GM18873 (cell line): Measurements from ENCODE around the gene SLC8A1.

Source experiments
- ATAC-seq: cut with Tn5 transposase; IDR thresholded peaks from one replicate; pipeline ENCODE4 v1.9.1; 2021; ENCODE audit warnings: mild to moderate bottlenecking, moderate library complexity, moderate number of reproducible peaks; ENCODE audit not compliant: unreplicated experiment, low FRiP score

The SLC8A1 gene

DNA sequence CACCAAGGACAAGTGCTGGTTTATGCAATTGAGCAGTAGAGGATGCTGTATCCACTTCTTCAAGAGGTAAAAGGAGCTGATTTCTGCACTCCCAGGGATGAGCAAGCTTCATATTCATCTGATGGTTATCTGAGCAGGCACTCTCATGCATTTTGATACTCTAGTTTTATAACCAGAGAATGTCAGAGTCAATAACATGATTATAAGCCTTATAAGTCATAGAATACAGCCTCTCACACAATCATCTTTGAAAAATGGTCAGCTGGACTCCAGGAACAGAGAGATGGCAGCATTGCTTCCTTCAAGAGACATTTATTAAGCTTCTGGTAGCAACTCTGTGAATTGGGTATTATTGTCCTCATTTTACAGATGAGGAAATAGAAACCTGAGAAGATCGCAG is 167.1 kb downstream of the SLC8A1 start:
- no peak for ATAC-seq

DNA sequence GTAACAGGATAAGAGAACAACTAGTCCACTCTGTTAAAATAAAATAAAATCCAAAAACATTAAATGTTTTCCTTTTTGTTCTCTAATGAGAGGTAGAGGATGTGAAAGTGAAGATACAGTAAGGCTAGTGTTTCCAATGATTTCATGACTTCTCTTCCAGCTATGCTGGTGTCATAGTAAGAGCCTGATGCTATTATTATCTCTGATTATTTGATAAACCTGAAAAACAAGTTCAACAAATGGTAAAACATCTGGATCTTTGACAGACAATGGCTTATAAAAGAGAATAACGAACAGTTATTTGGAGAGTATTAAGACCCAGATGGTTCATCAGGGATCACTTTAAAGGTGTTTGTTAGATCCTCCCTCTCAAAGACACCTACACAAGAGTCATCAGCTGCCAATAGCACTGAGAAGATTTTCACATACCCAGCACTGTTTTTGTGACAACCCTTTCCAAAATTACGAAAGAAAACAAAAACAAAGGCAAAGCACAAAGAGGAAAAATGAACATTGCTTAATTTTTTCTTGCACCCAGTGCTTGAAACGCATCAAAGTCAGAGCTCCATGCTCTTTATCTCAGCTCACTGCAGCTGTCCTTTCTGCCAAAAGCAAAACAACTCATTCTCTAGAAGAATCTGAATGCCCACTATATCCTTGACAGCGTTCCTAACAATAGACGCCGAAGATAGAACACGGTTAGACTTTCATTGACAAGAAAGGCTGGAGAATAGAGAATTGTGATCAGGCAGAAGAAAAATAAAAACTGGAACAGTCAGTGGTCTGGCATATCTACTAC is 168.6 kb downstream of the SLC8A1 start:
- ATAC-seq = no peak

DNA sequence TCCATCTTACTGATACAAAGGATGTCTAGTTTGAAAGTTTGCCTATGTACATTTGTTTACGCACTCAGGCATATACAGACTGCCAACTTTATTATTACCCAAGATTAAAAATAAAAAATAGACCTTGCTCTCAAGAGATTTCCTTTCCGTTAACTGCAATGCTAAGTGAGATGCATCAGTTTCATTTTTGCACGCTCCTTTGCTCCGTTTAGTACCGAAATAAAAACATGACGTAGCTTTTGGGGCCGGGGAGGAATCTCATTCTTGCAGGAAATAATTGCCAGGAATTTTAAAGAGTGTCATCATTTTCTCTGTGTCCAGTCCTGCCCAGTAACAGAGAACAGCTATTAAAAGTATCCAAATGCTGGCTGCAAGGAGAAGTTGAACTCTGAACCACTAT is 169.5 kb downstream of the SLC8A1 start:
- ATAC-seq = no peak

DNA sequence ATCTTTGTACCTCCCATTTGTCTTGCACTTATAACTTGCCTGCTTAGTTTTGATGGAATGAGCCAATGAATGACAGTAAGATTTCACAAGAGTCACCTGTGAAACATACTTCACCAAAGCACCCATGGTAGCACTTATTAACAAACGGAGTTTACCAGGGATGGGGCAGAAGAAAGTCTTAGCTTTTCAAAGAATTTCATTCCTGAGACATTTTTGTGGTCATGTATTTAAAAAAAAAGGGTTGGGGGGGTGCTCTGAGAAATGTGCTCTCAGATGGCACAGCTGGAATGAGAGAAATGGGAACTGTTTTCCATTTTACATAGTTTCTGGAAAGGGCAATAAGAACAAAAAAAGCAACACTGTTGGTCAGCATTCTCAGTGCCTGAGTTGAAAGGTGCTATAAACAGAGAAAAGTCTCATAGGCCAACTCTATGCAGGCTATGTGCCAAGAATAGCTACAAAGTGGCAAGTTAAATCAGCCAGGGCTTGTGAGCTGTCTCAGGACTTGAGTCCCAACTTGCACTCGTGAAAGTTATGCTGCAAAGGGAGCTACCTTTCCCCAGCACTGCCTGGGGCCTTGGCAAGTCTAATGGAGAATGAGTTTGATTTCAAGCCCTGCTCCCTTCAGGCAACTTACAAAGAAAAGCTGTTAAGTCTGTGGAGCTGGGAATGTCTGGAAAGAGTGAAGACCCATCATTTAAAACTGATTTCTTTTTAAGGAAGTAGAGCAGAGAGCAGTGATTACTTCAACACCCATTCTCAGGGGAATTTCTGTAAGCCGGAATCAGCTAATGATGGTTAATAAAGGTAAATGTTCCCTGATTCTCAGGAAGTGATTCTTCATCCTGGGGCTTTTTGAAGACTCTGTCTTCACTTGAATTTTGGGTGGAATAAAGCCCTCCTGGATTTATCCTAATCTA is 170.6 kb downstream of the SLC8A1 start:
- no peak for ATAC-seq

DNA sequence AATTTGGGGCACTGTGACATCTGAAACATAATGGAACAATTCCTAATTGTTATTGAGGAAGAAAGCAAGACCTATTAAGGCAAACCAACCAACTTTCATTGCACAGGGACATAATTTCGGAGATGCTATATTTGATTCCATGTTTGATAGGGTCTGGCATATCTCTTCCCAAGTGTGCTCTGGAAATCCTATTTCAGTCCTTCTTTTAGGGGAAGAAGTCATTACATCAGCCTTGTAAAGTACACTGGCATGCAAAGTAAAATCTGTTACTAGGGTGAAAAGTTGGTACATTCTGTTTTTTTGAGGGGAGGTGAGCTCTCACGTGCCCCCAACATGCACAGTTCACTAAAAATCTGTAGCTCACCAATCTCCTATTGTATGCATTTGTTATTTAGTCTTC is 172.4 kb downstream of the SLC8A1 start:
- no peak for ATAC-seq

DNA sequence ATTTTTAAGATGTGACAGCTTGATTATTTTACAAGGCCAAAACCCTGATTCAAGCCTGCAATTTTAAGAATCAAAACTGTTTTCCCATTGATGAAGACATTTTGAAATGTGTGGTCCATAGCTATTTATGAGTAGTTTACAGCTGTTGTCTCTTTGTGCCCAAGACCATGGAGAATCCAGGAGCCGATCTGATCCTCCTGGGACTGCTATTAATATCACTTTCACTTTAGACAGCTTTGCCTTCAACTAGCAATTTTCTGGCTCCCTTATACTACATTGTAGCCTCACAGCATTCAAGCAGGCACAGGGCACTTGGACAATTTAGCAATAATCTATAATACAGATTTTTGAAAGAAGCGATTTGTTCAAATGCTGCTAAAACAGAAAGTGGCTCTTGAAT is 172.9 kb downstream of the SLC8A1 start:
- ATAC-seq = no peak

DNA sequence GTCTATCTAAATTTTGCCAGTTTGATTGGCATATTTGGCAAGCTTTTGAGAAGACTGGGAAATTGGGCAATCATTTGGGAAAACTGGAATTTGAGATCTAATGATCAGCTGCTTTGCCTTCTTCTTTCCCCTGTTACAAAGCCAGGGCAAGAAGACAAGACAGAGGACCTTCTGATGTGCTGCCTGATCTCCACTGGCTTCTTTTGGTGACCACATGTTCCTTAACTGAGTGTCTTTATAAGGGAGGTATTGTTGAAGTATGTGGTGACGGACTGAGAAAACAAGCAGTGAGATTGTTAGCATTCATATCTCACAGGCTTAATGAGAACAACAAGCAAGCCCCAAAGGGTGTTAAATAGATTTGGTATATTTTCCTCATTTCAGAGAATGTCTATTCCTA is 175.8 kb downstream of the SLC8A1 start:
- ATAC-seq = no peak

DNA sequence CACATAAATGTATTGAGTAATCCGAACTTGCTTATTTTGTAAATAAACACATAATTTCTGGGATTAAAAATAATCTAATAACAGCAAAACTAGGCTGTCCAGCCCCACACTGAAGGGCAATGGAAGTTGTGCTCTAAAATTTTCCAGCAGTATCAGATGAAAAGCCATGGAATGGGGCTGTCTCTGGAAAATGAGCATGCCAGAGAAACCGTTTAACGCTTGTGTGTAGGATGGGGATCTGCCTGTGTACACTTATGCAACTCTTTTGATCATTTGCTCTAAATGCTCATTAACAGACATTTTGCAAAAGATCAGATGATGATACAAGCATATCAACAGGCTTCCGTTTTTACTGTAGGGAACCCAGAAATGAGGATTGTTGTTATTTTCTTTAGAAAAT is 177.6 kb downstream of the SLC8A1 start:
- ATAC-seq = no peak

DNA sequence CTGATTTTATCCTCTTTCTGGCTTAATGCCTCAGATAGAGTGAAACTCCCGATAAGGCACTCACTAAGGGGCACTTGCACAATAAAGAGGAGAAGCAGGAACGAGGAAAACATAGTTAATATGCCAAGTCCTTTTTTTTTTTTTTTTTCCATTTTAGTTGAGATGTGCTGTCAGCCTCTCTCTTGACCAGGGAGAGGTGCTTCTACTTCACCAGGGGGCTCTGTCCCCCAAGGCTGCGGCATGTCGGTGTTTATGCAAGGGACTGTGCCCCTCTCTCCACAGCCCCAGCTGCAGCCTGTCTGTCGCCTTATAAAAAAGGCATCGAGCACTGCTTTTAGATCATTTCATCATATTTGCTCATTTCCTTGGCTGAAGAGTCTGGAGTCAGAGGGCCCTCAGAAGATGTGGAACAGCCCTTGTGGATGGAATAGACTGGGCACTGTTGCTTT is 178.1 kb downstream of the SLC8A1 start:
- ATAC-seq = no peak

DNA sequence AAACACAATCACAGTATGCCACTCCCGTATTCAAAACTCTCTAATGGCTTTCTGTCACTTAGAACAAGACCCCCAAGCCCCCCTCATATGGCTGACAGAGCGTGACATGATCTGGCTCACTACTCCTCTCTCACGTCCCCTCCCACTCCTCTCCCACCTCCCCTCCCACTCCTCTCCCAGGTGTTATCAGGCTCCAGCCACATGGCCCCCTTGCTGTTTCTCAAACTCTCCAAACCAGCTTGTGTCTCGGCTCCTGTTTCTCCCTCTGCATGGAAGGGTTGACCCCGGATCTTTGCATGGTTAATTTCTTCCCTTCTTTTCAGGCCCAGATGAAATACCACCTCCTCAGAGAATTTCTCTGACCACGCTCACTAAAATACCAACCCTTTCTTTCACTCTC is 180.8 kb downstream of the SLC8A1 start:
- ATAC-seq = no peak

DNA sequence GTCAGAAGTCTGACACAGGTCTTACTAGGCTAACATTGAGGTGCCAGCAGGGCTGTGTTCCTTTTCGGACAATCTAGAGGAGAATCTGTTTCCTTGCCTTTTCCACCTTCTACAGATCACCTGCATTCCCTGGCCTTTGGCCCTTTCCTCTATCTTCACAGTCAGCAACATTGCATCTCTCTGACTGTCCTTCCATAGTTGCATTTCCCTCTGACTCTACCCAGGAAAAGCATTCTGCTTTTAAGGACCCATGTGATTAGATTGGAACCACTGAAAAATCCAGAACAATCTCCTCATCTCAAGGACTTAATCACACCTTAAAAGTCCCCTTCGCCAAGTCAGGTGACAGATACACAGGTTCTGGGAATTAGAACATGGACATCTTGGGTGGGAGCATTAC is 181.5 kb downstream of the SLC8A1 start:
- ATAC-seq = no peak

DNA sequence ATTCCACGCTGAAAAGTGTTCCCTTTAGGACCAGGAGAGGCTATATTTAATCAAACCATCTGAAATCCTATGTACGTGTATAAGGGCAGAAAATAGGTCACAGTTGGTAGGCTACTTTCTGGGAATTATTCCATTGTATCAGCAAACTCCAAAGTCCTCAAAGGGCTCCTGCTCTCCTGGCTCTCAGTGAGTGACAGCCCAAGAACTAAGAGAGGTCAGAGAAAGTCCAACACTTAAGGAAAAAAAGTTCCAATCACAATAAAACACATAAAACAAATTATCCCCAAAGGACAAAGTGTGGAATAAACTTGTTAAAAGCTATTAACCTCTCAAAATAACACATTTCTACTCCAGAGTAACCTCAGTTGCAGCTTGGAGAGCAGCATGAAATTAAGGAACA is 183.3 kb downstream of the SLC8A1 start:
- ATAC-seq = no peak

DNA sequence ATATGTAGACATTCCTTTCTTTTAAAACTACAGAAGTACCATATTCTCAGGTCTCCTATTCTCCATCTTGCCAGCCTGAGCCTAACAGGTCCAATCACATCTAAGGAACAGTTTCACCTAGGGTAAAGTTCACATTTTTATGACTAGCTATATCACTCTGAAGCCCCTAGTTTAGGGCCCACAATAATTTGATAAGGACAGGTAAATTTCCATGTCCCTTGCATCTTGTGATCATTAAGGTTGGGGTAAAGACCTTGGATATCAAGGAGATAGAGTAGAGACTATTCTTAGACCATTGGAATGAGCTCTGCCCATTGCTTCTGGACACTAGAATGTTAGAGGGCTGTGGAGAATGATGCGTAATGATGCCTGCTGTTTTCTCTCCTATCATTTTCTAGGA is 185.7 kb downstream of the SLC8A1 start:
- no peak for ATAC-seq

DNA sequence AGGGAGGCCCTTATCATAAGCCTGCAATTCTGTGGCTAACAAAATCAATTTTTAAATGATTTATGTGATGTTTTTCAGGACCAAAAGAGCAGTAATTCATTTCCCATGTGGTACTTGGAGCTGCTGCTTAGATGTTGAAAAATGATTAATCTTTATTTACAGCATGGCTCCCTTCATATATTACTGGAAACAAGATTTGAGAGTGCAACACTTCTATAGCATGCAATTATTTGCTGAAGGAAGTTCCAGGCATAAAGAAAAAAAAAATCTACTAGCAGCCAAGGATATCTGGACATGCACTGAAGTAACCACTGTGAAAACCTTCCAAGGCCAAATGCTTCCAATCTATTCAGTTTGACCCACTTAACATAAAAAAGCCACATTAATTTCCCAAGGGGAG is 186.3 kb downstream of the SLC8A1 start:
- ATAC-seq = no peak

DNA sequence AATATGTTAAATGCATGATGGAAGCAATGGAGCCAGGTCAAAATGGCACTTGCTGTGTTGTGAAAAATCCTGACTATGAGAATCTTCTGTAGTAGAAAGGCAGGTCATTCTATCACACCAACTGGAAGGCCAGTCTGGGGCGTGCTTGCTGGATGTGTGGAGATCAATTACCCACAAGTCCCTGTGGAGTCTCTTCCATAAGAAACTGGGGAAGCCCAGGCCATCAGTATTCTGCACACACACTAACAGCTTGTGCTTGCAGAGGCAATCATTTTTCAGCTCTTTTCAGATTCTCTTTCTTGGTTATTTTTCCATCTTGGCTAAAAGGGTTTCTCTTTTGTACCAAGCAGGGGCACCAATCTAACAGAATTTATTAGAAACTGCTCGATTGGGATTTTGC is 190.8 kb downstream of the SLC8A1 start:
- no peak for ATAC-seq

DNA sequence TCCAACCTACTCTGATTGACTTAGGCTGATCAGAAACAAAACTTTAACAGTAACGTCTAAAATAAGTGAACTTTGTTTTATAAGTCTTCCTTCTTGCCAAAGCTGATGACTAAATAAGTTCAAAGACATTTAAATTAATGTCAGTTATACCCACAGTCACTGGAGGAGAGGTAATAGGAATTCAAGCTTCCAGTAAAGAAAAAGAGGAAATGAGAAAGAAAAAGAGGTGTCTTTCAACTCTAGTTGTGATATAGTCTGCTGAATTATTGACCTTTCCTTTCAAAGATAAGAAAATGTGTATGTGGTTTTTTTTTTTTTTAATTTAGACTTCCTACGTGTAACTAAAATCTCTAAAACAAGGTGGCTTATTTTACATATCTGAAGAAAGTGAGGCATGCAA is 191.5 kb downstream of the SLC8A1 start:
- no peak for ATAC-seq

DNA sequence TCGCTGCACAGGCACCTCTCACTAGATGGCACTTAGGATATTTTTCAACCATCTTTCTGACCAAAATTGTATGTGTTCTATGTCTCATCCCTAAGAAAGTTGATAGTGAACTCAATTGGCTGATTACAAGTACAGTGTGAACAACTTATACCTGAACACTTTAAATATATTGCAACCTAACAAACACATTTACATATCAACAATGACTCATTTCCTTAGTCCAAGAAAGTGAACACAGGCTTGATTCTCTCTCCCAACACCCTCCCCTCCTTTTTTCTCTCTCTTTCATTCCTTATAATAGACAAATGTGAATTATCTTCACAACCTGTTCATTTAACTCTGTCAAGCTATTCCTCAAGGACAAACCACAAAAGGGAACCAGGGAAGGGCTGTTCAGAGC is 192.0 kb downstream of the SLC8A1 start:
- ATAC-seq = no peak

DNA sequence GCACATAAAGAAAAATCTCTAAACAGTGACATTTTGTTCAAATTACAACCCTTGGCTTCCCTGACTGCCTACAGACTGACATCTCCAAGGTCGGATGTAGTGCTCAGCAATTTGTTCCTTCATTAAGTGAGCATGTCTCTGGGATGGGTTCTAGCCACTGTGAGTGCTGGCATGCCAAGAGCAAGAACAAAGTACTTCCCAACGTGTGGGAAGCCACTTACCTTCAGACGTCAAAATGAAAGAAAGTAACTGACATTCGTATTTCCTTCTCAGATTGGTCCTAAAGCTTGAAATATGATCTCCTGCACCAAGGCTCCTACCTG is 193.8 kb downstream of the SLC8A1 start:
- ATAC-seq = no peak

DNA sequence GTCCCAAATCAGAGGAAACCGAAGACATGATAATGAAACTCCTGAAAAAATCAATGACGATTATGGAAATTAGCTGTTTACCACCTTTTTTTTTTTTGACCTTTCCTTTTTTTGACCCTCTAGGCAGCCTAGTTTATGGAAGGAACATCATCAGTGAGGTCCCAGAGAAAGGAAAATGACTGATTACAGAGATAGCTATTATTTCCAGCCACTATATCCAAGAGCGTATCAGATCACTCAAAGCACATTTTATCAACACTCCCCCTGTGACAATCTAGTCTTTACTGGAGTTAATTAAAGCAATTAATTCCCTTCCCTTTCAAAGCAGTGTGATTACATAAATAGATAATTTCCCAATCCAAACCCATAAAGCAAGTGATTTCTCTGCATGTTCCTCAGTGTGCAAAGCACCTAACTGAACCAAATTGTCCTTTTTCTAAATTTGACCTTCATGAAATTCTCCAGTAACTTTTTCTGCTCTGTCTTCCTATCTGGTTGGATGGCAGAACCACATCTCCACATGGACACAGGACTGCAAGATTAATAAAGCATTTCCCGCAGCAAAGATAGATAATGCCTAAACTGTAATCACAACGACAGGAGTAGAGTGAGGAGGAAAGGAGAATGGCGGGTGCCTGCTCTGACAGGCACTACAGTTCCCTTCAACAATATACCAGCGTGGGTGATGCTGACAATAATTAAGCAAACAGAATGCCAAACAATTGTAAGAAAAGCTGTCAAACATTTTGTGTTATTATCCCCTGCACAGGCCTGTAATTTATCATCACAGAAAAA is 194.4 kb downstream of the SLC8A1 start:
- no peak for ATAC-seq

DNA sequence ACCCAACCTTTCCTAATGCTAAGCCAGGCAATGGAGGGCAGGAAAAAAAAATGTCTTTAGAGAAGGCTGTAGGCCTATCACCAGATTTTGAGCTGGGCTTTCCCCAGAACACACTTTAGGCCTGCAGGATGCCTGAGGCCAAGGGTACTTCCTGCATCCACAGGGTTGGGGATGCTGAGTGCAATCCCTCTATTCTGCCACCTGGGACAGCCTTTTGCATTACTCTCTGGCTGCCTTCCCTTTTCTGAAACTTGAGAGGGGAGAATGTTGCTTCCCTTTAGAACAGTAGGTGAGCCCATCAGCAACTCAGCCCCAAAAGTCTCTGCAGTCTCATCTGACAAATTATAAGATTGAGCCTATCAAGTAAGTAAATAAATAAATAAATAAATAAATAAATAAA is 195.2 kb downstream of the SLC8A1 start:
- ATAC-seq = no peak

DNA sequence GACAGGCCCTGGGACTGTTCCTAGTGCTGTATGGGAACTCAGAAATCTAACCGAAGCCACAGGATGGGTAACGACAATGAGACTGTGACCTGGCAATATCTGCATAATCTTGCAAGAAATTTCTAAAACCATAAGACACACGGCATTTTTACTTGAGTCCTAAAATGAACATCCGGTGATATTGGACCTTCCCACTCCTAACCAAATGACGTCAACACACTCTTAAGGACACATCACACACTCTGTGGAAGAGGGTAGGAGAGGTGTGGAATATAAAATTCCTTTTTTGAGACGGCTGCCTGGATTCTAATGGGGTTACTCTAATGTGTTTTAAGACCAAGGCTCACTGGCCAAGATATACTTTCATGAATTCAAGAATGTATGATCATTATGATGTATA is 195.9 kb downstream of the SLC8A1 start:
- no peak for ATAC-seq
